ENCODE results near the gene KIF16B. TPM values are rescaled to one million over a fixed set of nuclear protein-coding genes. Genes with fewer than 3 reads are reported as not detected.

Gene KIF16B
- total RNA-seq, 1 experiment from 2014 or later = 7.0 TPM

DNA sequence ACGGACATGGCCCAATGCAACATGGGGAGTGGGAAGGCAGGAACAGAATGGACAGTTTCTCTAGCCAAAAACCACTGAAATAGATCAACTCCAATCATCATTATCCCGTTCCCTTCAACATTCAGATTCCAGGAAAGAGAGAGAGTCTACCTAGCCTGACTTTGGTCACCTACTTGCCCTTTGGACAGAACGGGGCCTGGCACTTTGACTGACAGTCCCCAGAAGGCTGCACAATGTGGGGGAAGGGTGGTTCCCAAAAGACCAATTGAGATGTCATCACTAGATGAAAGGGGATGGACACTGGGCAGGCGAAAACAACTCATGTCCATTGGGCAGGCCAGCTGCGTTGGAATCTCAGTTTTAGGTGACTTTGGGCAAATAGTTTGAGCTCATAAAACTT lies 15.0 kb upstream of the KIF16B start:
- ATAC-seq (no peak), DNase-seq (ENCODE audit: low read depth, low spot score) (no peak)
- Histone ChIP-seq H3K4me1 (ENCODE audit: control insufficient read depth in 1 of 2, insufficient read depth in 2 of 2, low read length in 2 of 2) (no peaks in the 10 kb centered on the region), H3K79me2 (ENCODE audit: insufficient read depth, low read length) (no peaks in the 10 kb centered on the region), H3K9me2 (ENCODE audit: insufficient read depth) (no peaks in the 10 kb centered on the region), H2AFZ (ENCODE audit: low read depth, low read length, poor library complexity, severe bottlenecking) (no peak overlapping the region), H4K20me1 (ENCODE audit: insufficient read depth) (no peaks in the 10 kb centered on the region), H3K9me3 (ENCODE audit: control insufficient read depth in 1 of 2, insufficient read depth in 1 of 2, low read depth in 1 of 2, low read length in 2 of 2) (no peaks in the 10 kb centered on the region), H3K27me3 (ENCODE audit: insufficient read depth, low read length) (no peaks in the 10 kb centered on the region), H3K9ac (ENCODE audit: low read length) (no peak overlapping the region), H3K36me3 (ENCODE audit: control insufficient read depth in 1 of 2, insufficient read depth in 2 of 2, low read length in 2 of 2) (no peaks in the 10 kb centered on the region), H3K4me2 (ENCODE audit: low read length) (no peak overlapping the region), H3K4me3 (replicated peaks in 1 of 2; ENCODE audit: low read depth in 1 of 2, low read length in 2 of 2) (no peak overlapping the region), H3K27ac (ENCODE audit: low read depth, low read length) (no peak overlapping the region)
- ChIA-PET CTCF (no interaction called here), RAD21 (ENCODE audit: low non-redundant PET in 1 of 2, low total read pairs in 2 of 2, uncharacterized antibody in 2 of 2, unreplicated experiment in 2 of 2) (no interaction called here), POLR2A (no interaction called here)
- BruUV-seq (replicated peaks) = no TSS peak
- TF ChIP-seq POLR2A (IDR thresholded peaks at IDR 0.05; ENCODE audit: borderline replicate concordance, extremely low read depth, insufficient read depth, insufficient read length) (no peak), SIN3A (IDR thresholded peaks at IDR 0.05; ENCODE audit: low read depth) (no peak), TCF7L2 (IDR thresholded peaks at IDR 0.05; ENCODE audit: borderline replicate concordance, extremely low read depth, insufficient read depth, insufficient read length) (no peak), SRF (IDR thresholded peaks at IDR 0.05; ENCODE audit: low read depth) (no peak), CEBPB (IDR thresholded peaks at IDR 0.05; ENCODE audit: low read depth) (no peak), YY1 (IDR thresholded peaks at IDR 0.05; ENCODE audit: extremely low read depth, insufficient replicate concordance, low read depth, low read length) (no peak), ELF1 (IDR thresholded peaks at IDR 0.05; ENCODE audit: borderline replicate concordance, low read depth) (no peak), EZH2phosphoT487 (IDR thresholded peaks at IDR 0.05; ENCODE audit: borderline replicate concordance) (no peak), RAD21 (IDR thresholded peaks at IDR 0.05; ENCODE audit: low read depth) (no peak), JUND (IDR thresholded peaks at IDR 0.05) (no peak), CBX3 (IDR thresholded peaks at IDR 0.05; ENCODE audit: low read depth) (no peak), ZNF274 (IDR thresholded peaks at IDR 0.05; ENCODE audit: low read depth, low read length) (no peak)
- TF ChIP-seq, protein P1, sequence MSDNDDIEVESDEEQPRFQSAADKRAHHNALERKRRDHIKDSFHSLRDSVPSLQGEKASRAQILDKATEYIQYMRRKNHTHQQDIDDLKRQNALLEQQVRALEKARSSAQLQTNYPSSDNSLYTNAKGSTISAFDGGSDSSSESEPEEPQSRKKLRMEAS (IDR thresholded peaks at IDR 0.05) = no peak
- TF ChIP-seq, protein P2, sequence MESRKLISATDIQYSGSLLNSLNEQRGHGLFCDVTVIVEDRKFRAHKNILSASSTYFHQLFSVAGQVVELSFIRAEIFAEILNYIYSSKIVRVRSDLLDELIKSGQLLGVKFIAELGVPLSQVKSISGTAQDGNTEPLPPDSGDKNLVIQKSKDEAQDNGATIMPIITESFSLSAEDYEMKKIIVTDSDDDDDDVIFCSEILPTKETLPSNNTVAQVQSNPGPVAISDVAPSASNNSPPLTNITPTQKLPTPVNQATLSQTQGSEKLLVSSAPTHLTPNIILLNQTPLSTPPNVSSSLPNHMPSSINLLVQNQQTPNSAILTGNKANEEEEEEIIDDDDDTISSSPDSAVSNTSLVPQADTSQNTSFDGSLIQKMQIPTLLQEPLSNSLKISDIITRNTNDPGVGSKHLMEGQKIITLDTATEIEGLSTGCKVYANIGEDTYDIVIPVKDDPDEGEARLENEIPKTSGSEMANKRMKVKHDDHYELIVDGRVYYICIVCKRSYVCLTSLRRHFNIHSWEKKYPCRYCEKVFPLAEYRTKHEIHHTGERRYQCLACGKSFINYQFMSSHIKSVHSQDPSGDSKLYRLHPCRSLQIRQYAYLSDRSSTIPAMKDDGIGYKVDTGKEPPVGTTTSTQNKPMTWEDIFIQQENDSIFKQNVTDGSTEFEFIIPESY (IDR thresholded peaks at IDR 0.05; ENCODE audit: extremely low read depth, insufficient replicate concordance, low read length) = no peak
- intact Hi-C loops (cut with micrococcal nuclease) = no loop called here
